Esophagus muscularis mucosa (tissue), 4 donors: ENCODE measurements around the gene CASTOR2. TPM values are rescaled to one million over a fixed set of nuclear protein-coding genes. Genes with fewer than 3 reads are reported as not detected.

Source experiments
- DNase-seq: peaks from one replicate; pipeline ENCODE4 v3.0.0-alpha.2; 2017; ENCODE audit errors: extremely low spot score
- H3K27ac ChIP-seq, 4 donors: fragments of 200-600 bp; sonication (generic); replicated peaks in 1 of 4; 1 replicate in 3 of 4; 2 replicates in 1 of 4; pipeline ENCODE4 v1.5.1; 2016 to 2019; ENCODE audit warnings: mild to moderate bottlenecking in 1 of 4
- H3K27me3 ChIP-seq, 4 donors: fragments of 200-600 bp; sonication (generic); one replicate each; pipeline versions ENCODE4 v1.5.1 to v1.6.0; 2016 to 2019
- H3K36me3 ChIP-seq, 4 donors: fragments of 200-600 bp; sonication (generic); one replicate each; pipeline ENCODE4 v1.5.1; 2016 to 2019
- H3K4me1 ChIP-seq, 4 donors: fragments of 200-600 bp; sonication (generic); one replicate each; pipeline ENCODE4 v1.5.1; 2016 to 2019
- H3K4me3 ChIP-seq, 4 donors: fragments of 200-600 bp; sonication (generic); 1 replicate in 2 of 4; 2 replicates in 2 of 4; pipeline ENCODE4 v1.5.1; 2016 to 2019; ENCODE audit warnings: mild to moderate bottlenecking in 4 of 4, moderate library complexity in 1 of 4
- H3K9me3 ChIP-seq, 4 donors: fragments of 200-600 bp; sonication (generic); 1 replicate in 3 of 4; 2 replicates in 1 of 4; pipeline ENCODE4 v1.5.1; 2016 to 2019
- EP300 ChIP-seq: sonication (generic); formaldehyde crosslinking; IDR thresholded peaks from one replicate; pipeline ENCODE4 v1.6.1; 2017; ENCODE audit warnings: antibody characterized with exemption
- POLR2A ChIP-seq: fragments of 450-650 bp; IDR thresholded peaks from one replicate; pipeline ENCODE4 v1.6.1; 2017; ENCODE audit warnings: antibody characterized with exemption, moderate library complexity, mild to moderate bottlenecking, low read depth
- POLR2AphosphoS5 ChIP-seq, 2 donors: sonication (generic); formaldehyde crosslinking; IDR thresholded peaks; one replicate each; pipeline ENCODE4 v1.6.1; 2017; ENCODE audit warnings: antibody characterized with exemption in 2 of 2
- WGBS: methylation state at CpG from one replicate; pipeline ENCODE4 v1.1.5; 2018; 5-methylcytosine and 5-hydroxymethylcytosine counted together
- intact Hi-C: fragments of 100-400 bp; cut with DNase I; formaldehyde crosslinking; loops from one replicate; pipeline ENCODE4 v1.15.1; 2023
- total RNA-seq, 4 donors: library from RNA; depleted of rRNA; stranded (reverse); fragments of >200 nt; gene quantifications; one replicate each; pipeline versions ENCODE4 v1.1.0 to v1.2.1, GENCODE V29; 2016
- TF ChIP-seq, protein P1 (sequence below), 3 experiments: fragments of 200-600 bp in 2 of 3; fragments of 450-650 bp in 1 of 3; sonication (generic) in 2 of 3; IDR thresholded peaks; one replicate each; pipeline ENCODE4 v1.5.1; 2017 to 2019; ENCODE audit warnings: antibody characterized with exemption in 3 of 3, mild to moderate bottlenecking in 2 of 3, moderate library complexity in 1 of 3

CASTOR2 gene
- total RNA-seq, 4 donors from 2014 or later = 10.8 to 41.5 (median 27.3) TPM

GRCh38 chr7:75024922-75025321 is 60.4 kb downstream of the CASTOR2 start:
- no peak overlapping the region for H3K4me3 ChIP-seq
- TF ChIP-seq POLR2AphosphoS5 (IDR thresholded peaks at IDR 0.05) = no peak
- TF ChIP-seq EP300 = no peak
- TF ChIP-seq, protein P1, sequence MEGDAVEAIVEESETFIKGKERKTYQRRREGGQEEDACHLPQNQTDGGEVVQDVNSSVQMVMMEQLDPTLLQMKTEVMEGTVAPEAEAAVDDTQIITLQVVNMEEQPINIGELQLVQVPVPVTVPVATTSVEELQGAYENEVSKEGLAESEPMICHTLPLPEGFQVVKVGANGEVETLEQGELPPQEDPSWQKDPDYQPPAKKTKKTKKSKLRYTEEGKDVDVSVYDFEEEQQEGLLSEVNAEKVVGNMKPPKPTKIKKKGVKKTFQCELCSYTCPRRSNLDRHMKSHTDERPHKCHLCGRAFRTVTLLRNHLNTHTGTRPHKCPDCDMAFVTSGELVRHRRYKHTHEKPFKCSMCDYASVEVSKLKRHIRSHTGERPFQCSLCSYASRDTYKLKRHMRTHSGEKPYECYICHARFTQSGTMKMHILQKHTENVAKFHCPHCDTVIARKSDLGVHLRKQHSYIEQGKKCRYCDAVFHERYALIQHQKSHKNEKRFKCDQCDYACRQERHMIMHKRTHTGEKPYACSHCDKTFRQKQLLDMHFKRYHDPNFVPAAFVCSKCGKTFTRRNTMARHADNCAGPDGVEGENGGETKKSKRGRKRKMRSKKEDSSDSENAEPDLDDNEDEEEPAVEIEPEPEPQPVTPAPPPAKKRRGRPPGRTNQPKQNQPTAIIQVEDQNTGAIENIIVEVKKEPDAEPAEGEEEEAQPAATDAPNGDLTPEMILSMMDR (IDR thresholded peaks at IDR 0.05) = no peak
- TF ChIP-seq POLR2A = no peak
- no peaks in the 10 kb centered on the region for H3K9me3 ChIP-seq
- H3K27ac ChIP-seq = no peak overlapping the region
- WGBS = 93% methylated on average over 9 of the region's 17 CpGs
- no peak for DNase-seq
- intact Hi-C loops = no loop called here
- H3K4me1 ChIP-seq = no peaks in the 10 kb centered on the region
- peaks cover 0 to 63% (median 57%) of the 10 kb centered on the region in 4 donors for H3K36me3 ChIP-seq
- no peaks in the 10 kb centered on the region for H3K27me3 ChIP-seq

DNA sequence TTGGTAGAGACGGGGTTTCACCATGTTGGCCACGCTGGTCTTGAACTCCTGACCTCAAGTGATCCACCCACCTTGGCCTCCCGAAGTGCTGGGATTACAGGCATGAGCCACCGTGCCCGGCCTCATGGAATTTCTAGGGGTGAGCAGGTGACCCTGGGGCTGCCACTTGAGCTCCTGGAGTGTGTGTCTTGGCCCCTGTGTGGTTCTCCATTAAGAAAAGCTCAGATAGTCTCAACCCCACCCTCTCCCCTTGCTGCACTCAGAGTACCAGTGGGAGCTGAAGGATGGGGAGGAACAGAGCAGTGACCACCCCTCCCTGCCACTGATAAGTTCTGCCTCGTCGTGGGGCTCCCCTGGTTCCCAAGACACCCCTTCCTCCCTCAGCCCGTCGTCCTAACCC is 63.8 kb downstream of the CASTOR2 start:
- Histone ChIP-seq H3K36me3 (peaks cover 0 to 44% (median 33%) of the 10 kb centered on the region in 4 donors), H3K27me3 (no peaks in the 10 kb centered on the region), H3K4me3 (no peak overlapping the region), H3K9me3 (peaks cover 0 to 5% (median 0%) of the 10 kb centered on the region in 4 donors), H3K4me1 (no peaks in the 10 kb centered on the region), H3K27ac (no peak overlapping the region)
- TF ChIP-seq POLR2AphosphoS5 (IDR thresholded peaks at IDR 0.05) (no peak), POLR2A (no peak), EP300 (no peak)
- TF ChIP-seq, protein P1 (IDR thresholded peaks at IDR 0.05) = no peak
- no peak for DNase-seq
- intact Hi-C loops = no loop called here
- 78% methylated on average over 4 of the region's 9 CpGs for WGBS

GRCh38 chr7:75033064-75033463 is 68.6 kb downstream of the CASTOR2 start:
- peaks cover 0 to 13% (median 3%) of the 10 kb centered on the region in 4 donors for H3K36me3 ChIP-seq
- no peaks in the 10 kb centered on the region for H3K4me1 ChIP-seq
- 66% methylated on average over 8 of the region's 8 CpGs for WGBS
- peaks cover 0 to 5% (median 0%) of the 10 kb centered on the region in 4 donors for H3K9me3 ChIP-seq
- no peak for DNase-seq
- TF ChIP-seq, protein P1 (IDR thresholded peaks at IDR 0.05) = no peak
- TF ChIP-seq EP300 (no peak), POLR2AphosphoS5 (IDR thresholded peaks at IDR 0.05) (no peak), POLR2A (no peak)
- H3K27ac ChIP-seq = no peak overlapping the region
- H3K27me3 ChIP-seq = no peaks in the 10 kb centered on the region
- intact Hi-C loops = no loop called here
- no peak overlapping the region for H3K4me3 ChIP-seq

GRCh38 chr7:75033826-75034225 is 69.3 kb downstream of the CASTOR2 start:
- Histone ChIP-seq H3K4me3 (no peak overlapping the region), H3K36me3 (peaks cover 0 to 5% (median 2%) of the 10 kb centered on the region in 4 donors), H3K27ac (no peak overlapping the region), H3K4me1 (no peaks in the 10 kb centered on the region), H3K27me3 (no peaks in the 10 kb centered on the region), H3K9me3 (peaks cover 0 to 5% (median 0%) of the 10 kb centered on the region in 4 donors)
- WGBS = 89% methylated on average over 8 of the region's 8 CpGs
- no peak for DNase-seq
- TF ChIP-seq POLR2A (no peak), POLR2AphosphoS5 (IDR thresholded peaks at IDR 0.05) (no peak), EP300 (no peak)
- TF ChIP-seq, protein P1 (IDR thresholded peaks at IDR 0.05) = no peak
- intact Hi-C loops = no loop called here

GRCh38 chr7:75038508-75038907 is 74.0 kb downstream of the CASTOR2 start:
- no peaks in the 10 kb centered on the region for H3K27me3 ChIP-seq
- H3K9me3 ChIP-seq = no peaks in the 10 kb centered on the region
- peaks cover 0 to 15% (median 13%) of the 10 kb centered on the region in 4 donors for H3K4me1 ChIP-seq
- no peak for TF ChIP-seq POLR2AphosphoS5 (IDR thresholded peaks at IDR 0.05)
- no peak for TF ChIP-seq POLR2A
- no peak for TF ChIP-seq EP300
- TF ChIP-seq, protein P1 (IDR thresholded peaks at IDR 0.05) = no peak
- intact Hi-C loops = no loop called here
- WGBS = 76% methylated on average over 8 of the region's 8 CpGs
- H3K4me3 ChIP-seq = no peak overlapping the region
- no peak overlapping the region for H3K27ac ChIP-seq
- no peak for DNase-seq
- peaks cover 0 to 26% (median 16%) of the 10 kb centered on the region in 4 donors for H3K36me3 ChIP-seq
